ENCODE results near the gene SLC35B4. TPM values are rescaled to one million over a fixed set of nuclear protein-coding genes. Genes with fewer than 3 reads are reported as not detected.

Gene SLC35B4
- total RNA-seq, 2 donors from 2014 or later: 4.9 to 11.5 TPM

DNA sequence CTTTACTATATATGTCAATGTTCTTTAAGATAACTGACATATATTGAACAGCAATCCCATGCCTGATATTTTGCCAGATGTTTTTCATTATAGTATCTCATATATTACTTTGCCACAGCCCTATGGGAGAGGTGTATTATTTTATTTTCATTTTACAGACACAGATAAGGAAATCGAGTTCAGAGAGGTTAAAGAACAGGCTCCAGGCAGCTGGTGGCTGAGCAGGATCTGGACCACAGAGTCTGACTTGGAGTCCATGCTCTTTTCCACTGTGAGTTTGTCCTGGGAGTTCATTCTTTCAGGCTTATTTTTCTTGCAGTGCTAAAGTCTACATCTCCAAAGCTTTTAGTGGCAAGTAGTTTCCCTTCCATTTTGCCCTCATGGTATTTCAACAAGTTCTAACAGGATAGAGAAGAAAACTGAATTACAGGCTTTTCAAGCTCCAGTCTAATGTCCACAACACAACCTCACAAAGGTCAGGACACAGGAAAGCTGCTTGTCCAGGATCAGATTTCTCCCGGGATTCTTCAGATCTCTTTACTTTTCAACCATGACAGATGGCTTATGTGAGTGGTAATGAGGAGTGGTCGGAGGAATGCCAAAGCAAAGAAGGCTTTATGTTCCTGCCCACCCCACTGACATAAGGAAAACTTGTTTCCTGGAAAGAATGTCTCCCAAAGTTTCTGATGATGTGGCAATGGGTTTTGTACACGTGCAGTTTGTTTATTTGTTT, 13.1 kb upstream of the SLC35B4 start:
- intact Hi-C loops (cut with DNase I): no loop called here
- Histone ChIP-seq H3K9me3 (no peaks in the 10 kb centered on the region), H3K27ac (no peak overlapping the region), H3K4me1 (peaks cover 8% of the 10 kb centered on the region), H3K36me3 (replicated peaks in 1 of 2; ENCODE audit: insufficient read depth in 1 of 2, low read depth in 2 of 2) (no peaks in the 10 kb centered on the region), H3K27me3 (no peaks in the 10 kb centered on the region), H3K4me3 (no peak overlapping the region)
- 37 to 53% methylated on average over 4 of the region's 4 CpGs for WGBS, 2 donors
- DNase-seq: no peak
- no peak for ATAC-seq
- TF ChIP-seq CTCF (IDR thresholded peaks at IDR 0.05) (no peak), POLR2A (IDR thresholded peaks at IDR 0.05) (no peak)

GRCh38 chr7:134328900-134329299, 12.2 kb upstream of the SLC35B4 start:
- ATAC-seq: no peak
- intact Hi-C loops (cut with DNase I): no loop called here
- WGBS, 2 donors: 63 to 65% methylated on average over 2 of the region's 2 CpGs
- Histone ChIP-seq H3K36me3 (replicated peaks in 1 of 2; ENCODE audit: insufficient read depth in 1 of 2, low read depth in 2 of 2) (no peaks in the 10 kb centered on the region), H3K27me3 (no peaks in the 10 kb centered on the region), H3K4me3 (no peak overlapping the region), H3K4me1 (peaks cover 8% of the 10 kb centered on the region), H3K27ac (no peak overlapping the region), H3K9me3 (no peaks in the 10 kb centered on the region)
- no peak for DNase-seq
- TF ChIP-seq CTCF (IDR thresholded peaks at IDR 0.05): no peak
- no peak for TF ChIP-seq POLR2A (IDR thresholded peaks at IDR 0.05)

DNA sequence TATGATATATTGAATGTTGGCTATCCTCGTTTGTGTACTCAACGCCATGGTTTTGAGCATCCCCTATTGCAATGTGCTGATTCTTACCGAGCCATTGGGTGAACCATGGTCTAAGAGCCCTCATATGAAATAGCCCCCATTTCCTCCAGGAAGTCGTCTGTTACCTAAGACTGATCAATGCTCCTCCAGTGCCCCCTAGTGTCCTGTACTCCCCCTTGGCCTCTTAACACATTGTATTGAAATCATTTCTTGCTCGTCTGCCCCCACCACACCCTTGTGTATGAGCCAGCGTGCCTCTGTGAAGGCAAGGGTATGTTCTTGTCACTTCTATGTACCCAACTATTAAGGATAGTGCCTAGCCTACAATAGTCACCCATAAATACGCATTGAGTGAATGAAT, 11.2 kb upstream of the SLC35B4 start:
- no peaks in the 10 kb centered on the region for H3K27me3 ChIP-seq
- ATAC-seq (no peak), DNase-seq (peak; percentile 16 to 49 (median 28))
- H3K9me3 ChIP-seq: no peaks in the 10 kb centered on the region
- TF ChIP-seq CTCF (IDR thresholded peaks at IDR 0.05) (peak in 4 of 7 experiments; percentile 6 to 32 (median 20)), POLR2A (IDR thresholded peaks at IDR 0.05) (no peak)
- intact Hi-C loops (cut with DNase I): no loop called here
- H3K27ac ChIP-seq: no peak overlapping the region
- H3K36me3 ChIP-seq (replicated peaks in 1 of 2; ENCODE audit: insufficient read depth in 1 of 2, low read depth in 2 of 2): no peaks in the 10 kb centered on the region
- peaks cover 8% of the 10 kb centered on the region for H3K4me1 ChIP-seq
- WGBS, 2 donors: 34 to 50% methylated on average over 7 of the region's 7 CpGs
- no peak overlapping the region for H3K4me3 ChIP-seq

DNA sequence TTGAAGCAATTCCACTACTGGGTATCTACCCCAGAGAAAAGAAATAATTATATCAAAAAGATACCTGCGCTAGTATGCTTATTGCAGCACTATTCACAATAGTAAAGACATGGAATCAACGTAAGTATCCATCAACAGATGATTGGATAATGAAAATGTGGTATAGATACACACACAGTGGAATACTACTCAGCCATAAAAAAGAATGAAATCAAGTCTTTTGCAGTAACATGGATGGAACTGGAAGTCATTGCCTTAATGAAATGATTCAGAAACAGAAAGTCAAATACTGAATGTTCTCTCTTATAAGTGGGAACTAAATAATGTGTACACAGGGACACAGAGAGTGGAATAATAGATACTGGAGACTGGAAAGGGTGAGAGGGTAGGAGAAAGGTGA, 7.4 kb upstream of the SLC35B4 start:
- 83 to 87% methylated on average over 2 of the region's 2 CpGs for WGBS, 2 donors
- H3K27ac ChIP-seq: no peak overlapping the region
- no peaks in the 10 kb centered on the region for H3K9me3 ChIP-seq
- H3K4me1 ChIP-seq: no peaks in the 10 kb centered on the region
- TF ChIP-seq CTCF (IDR thresholded peaks at IDR 0.05) (no peak), POLR2A (IDR thresholded peaks at IDR 0.05) (no peak)
- DNase-seq (no peak), ATAC-seq (no peak)
- intact Hi-C loops (cut with DNase I): no loop called here
- H3K27me3 ChIP-seq: no peaks in the 10 kb centered on the region
- H3K36me3 ChIP-seq (replicated peaks in 1 of 2; ENCODE audit: insufficient read depth in 1 of 2, low read depth in 2 of 2): no peaks in the 10 kb centered on the region
- H3K4me3 ChIP-seq: no peak overlapping the region

DNA sequence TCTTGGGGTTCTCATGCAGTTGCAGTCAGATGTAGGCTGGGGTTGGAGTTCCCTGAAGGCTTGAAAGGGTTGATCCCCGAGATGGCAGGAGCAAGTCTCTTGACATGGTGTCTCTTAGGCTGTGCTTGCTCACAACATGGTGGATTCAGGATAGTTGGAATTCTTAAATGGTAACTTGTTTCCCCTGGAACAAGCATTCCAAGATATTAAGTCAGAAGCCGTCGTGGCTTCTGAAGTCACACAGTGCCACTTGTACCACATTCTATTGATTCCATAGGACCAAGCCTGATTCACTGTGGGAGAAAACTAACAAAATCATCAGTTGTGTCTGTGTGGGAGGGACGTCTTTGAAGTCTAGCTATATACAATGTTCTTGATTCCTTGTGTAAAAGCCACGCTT, 3.5 kb upstream of the SLC35B4 start:
- no peak overlapping the region for H3K4me3 ChIP-seq
- ATAC-seq (no peak), DNase-seq (no peak)
- TF ChIP-seq CTCF (IDR thresholded peaks at IDR 0.05) (no peak), POLR2A (IDR thresholded peaks at IDR 0.05) (no peak)
- H3K4me1 ChIP-seq: peaks cover 7% of the 10 kb centered on the region
- H3K27ac ChIP-seq: no peak overlapping the region
- H3K9me3 ChIP-seq: no peaks in the 10 kb centered on the region
- intact Hi-C loops (cut with DNase I): no loop called here
- 73 to 82% methylated on average over 5 of the region's 5 CpGs for WGBS, 2 donors
- H3K36me3 ChIP-seq (replicated peaks in 1 of 2; ENCODE audit: insufficient read depth in 1 of 2, low read depth in 2 of 2): no peaks in the 10 kb centered on the region
- H3K27me3 ChIP-seq: no peaks in the 10 kb centered on the region

All from body of pancreas (tissue), 4 donors.